ENCODE data around the gene SGSM1.

GRCh38 chr22:24824250-24824649, 18.2 kb downstream of the SGSM1 start:
- no peak for TF ChIP-seq CTCF (IDR thresholded peaks at IDR 0.05)
- no peak for TF ChIP-seq POLR2A (IDR thresholded peaks at IDR 0.05)
